Stimulated activated naive CD4-positive, alpha-beta T cell (primary cell): ENCODE data around the gene CELF6.
"Not testable (repeated sequence)": the region's sequence is repeated elsewhere in the genome, so short reads cannot be mapped to it uniquely, and the experiment has no call there.

Experiments
- DNase-seq, 6 experiments: peaks; one replicate each; lab custom pipeline; 2025; lab: John Stamatoyannopoulos, UW

Gene CELF6

DNA sequence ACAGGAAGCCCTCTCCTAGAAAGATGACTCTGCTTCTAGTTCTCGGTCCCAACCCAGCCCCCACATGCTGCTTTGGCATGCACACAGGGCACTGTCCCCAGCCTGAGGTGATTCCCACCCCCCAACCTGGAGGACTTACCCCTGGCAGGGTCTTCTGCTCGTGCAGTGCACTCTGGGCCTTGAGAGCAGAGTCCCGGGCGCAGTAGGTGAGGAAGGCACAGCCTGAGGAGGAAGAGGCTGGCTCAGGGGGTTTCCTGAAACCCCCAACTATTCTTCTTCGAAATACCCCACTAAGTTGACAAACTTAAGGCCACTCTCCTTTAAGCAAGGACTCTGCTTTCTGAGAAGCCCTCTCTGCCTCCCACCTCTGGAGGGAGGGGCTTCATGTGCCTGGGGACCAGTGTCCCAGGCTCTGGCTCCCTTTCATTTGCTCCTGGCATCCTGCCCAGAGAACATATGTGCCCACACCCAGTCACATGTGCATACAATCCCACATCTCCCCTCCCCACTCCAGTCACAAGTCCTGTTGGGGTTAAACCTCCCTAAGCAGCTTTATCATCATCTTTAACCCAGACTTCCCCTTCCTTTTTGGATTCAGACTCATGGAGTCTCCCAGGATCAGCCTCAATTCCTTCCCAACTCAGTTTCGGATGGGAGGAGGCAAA lies 4.1 kb downstream of the CELF6 start:
- DNase-seq, result no peak

DNA sequence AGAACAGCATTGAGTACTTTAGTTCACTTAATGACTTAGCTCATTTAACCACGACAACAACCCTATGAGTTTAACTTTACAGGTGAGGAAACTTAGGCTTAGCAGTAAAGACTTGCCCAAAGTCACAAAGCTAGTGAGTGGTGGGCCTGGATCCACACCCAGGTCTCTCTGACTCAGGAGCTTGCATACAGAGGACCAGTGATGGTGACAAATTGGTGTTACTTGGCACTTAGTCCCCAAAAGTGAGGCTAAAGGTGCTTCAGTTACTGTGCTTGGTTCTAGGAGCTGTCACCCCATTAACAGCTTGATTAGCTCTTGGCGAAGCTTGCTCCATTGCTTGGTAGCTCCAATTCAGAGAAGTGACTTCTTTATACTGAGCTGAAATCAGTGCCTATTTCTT lies 6.1 kb downstream of the CELF6 start:
- DNase-seq, result no peak

DNA sequence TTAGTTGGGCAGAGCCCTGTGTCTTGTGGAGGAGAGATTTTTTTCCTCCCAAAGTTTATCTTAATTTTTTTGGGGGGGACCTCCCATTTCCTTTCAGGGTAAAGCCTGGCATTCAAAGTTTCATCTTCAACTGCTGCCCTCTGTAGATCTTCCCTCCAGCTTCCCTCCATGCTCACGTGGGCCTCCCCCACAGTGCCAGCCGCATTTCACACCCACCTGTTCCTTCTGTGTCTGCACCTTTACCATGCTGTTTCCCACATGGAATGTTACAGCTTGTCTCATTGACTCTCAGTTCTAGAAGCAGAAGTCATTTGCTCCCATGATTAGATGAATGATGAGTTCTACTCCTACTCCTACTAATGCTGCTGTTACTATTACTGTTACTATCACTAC lies 6.5 kb downstream of the CELF6 start:
- DNase-seq, result no peak

DNA sequence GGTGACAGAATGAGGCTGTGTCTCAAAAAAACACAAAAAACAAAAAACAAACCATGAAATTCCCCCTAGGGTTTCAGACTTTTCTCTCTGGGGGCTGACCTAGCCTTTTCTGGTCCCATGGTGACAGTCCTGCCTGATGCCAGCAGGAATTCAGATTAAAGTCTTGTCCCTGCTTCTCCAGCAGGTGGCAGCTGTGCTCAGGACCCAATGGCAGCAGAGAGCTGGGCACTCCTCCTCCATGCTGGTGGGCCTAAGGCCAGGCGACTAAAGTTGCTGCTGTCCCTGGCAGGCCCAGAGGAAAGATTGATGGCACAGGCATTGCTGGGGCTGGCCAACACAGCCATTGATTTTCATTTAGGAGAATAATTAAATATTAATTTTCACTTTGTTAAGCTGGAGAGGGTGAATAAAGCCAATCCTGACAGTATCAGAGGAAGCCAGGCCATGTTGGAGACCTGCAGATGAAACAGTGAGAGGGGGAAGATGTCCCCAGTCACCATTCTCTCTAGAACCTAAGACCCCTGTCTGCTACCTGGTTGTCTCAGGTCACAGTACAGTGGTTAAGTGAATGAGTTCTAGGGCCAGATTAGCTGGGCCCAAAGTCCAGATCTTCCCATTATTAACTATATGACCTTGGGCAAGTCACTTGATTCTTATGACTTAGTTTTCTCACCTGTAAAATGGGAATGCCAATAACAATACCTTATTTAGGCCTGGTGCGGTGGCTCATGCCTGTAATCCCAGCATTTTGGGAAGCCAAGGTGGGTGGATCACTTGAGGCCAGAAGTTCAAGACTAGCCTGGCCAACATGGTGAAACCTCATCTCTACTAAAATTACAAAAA lies 7.1 kb downstream of the CELF6 start:
- peak; percentile 11 to 36 (median 22) for DNase-seq

DNA sequence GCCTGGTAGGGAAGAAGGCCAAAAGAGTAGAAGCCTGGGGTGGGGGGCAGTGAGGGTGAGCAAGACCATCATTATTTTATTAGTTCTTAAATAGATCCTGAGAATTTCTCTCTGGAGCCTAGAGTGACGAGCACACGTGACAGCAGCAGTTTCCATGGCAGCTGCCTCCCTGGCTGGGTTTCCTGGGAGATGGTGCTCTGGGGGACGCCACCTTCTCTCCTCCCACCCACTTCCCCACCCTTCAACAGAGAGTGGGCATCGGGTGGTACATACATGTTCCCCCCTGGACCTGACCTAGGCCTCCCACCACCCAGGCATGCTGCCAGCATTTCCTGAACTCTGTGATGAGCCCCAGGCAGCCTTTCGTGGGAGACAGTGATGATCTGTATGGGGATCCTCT lies 12.9 kb downstream of the CELF6 start:
- no peak for DNase-seq

DNA sequence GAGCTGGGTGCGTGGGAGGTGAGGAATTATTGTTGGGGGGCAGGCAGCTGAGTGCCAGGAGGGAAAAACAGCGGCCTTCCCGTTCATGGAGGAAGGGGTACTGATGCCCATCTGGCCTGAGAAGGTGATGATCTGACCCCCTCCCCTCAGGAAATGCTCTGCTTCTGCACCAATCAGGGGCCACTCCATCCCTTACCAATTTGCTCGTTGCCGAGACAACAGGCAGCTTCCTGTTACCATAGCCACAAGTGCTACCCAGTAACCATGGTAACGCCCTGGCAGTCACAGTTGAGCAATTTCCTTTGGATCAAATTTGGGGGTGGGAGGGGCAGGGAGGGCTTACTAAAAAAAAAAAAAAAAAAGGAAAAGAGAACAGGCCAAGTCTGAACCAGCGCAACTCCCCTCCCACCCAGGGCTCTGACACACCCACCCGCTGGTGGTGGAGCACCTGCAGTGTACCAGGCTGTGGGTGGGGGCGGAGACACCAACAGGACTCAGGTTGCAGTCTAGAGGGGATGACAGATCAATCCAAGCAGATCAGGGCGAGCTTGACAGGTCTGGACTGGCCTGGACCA lies 13.7 kb downstream of the CELF6 start:
- peak; percentile 6 to 64 (median 42) for DNase-seq

DNA sequence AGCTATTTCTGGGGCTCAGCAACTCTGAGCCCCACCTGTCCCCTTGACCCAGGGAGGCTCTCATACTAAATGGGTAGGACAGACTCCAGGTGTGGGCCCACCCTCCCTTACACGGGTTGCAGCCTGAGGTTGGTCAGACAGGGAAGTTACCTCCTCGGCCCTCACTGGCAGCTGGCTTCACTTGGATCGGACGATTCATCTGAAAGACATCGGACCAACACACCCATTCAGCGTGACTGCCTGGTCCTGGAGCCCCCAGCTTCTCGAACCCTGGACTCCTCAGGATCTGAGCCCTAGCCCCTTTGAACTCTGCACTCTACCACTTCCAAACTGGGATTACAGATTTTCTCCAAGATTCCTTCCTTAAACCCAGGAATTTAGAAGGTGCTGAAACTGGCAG lies 15.4 kb downstream of the CELF6 start:
- DNase-seq, result no peak

DNA sequence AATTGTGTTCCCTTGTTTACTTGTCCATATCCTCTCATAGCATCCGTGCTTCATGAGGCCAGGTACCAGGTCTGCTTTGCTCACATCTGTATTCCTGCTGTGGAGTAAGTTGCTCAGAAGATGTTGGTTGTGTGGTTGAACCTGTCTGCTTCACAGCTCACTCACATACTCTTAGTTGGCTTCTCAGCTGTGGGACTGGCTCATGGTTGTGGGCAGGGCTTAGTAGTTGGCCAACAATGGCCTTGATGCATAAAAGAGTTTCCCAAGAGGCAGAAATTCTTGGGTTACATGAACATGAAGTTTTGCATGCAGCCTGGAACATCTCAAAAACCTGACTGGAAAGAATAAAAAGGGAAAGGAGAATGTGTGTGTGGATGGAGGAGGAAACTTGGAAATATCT lies 17.0 kb downstream of the CELF6 start:
- no peak for DNase-seq

DNA sequence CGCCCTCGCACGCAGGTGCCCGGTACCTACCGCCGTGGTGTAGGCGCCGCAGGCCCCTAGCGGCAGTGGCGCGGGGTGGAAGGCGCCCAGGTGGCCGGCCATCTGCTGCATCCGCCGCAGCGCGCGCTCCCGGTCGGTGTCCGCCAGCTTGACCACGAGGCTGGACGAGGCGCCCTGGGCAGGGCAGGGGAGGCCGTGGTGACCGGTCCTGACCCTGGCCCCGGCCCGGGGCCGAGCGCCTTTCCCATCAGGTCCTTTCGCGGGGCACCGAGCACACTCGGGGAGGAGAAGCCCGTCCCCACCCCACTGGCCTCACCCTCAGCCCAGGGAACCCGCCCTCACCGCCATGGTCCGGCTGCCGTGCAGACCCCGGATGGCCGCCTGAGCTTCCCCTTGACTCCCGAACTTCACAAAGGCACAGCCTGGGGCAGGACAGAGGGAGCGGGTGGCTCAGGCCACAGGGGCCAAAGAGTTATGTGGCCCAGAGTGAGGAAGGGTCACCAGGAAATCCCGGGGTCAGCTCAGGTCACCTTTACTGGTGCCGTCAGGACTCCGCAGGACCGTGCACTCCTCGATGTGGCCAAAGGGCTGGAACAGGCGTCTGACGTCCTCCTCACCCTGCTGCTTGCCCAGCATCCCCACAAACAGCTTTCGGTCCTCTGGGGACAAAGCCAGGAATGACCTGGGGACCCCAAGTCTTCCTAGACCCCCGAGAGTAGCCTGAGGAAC lies 30.2 kb downstream of the CELF6 start:
- DNase-seq, result no peak

DNA sequence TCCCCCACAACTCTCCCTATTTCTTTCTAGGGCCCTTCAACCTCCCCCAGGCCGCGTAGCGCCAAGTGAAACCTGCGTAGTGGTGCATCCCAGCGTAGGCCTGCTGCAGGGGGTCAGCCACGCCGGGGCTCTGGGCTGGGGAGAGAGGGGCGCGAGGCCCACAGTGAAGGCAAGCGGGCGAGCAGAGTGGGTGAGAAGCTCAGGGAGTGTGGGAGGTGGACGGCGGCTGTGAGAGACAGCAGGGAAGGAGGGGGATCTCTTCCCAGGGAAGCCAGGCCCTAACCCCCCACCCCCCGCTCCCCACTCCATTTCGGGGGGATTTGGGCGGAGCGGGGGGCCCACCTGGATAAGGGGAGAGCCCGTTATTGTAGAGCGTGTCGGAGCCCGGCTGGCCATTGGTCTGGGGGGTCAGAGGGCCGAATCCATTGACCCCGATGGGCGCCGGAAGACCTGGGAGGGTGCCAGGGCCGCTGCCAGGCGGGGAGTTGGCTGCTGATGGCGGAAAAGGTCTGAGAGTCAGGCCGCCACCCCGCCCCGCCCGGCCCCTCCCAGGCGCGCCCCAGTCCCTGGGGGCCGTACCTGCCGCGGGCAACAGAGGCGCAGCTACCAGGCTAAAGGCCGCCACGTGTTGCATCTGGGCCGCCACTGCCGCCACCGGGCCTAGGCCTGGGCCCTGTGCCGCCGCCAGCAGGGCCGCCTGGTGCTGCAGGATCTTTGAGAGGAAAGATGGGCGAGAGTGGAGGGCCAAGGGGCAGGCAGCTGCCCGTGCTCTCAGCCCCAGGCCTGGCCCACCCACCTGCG lies 31.0 kb downstream of the CELF6 start:
- no peak for DNase-seq

DNA sequence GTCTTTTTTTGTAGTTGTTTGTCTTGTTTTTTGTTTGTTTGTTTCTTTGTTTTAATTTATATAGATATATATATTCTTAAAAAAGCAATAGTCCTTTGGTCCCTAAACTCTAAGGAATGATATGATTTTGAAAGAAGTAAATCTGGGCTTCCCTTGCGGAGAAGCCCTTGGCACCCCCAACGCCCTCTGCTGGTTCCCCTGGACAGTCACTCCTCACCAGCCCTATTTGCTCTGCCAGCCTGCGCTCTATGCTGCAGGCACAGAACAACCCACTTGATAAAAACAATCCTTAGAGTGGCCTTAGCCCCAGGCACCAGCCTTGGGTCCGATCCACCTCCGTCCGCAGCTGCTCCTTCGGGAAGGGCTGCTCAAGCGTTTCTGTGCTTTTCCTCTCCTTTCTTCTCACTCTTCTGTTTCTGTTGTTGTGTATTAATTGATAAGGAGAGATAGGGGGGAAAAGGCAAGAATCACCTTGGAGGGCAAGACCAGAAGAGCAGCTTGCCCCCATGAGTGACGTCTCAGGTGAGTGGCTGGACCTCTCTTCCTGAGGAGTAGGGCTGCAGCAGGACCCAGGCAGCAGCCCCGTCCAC lies 33.9 kb downstream of the CELF6 start:
- peak; percentile 22 to 59 (median 33) for DNase-seq

DNA sequence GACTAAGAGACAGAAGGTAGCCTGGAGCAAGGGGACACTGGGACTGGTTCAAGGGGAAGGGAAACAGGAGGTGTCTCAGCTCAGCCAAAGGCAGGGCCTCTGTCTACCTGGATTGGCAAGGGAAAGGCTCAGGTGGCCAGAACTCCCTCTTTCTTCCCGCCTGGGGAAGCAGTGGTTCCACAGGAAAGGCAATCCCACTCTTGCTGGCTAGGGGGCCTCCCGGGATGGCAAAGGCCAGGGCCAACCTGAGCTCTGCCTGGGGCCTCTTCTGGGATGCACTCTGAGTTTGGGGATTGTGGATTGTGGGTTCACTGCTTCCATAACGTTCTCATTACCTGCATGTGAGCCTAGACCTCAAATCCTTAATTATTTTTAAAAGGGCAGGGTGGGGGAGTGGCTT lies 34.6 kb downstream of the CELF6 start:
- no peak for DNase-seq

DNA sequence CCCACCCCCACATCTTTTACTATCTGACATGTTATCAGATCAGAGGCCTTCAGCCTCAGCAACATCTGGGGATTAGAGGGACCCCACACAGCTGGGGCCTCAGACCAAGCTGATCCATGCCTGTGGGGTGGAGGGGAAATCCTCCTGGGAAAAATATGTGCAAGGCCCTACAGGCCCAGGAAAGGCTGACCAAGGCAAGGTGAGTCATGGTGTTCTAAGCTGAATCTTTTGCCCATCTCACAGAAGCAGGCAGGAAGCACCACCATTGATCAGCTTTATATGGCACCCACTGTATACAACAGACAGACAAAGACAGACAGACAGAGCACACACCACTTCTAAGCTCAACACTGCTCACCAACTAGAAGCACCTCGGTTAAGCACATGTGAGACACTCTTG lies 35.2 kb downstream of the CELF6 start:
- DNase-seq, result no peak

DNA sequence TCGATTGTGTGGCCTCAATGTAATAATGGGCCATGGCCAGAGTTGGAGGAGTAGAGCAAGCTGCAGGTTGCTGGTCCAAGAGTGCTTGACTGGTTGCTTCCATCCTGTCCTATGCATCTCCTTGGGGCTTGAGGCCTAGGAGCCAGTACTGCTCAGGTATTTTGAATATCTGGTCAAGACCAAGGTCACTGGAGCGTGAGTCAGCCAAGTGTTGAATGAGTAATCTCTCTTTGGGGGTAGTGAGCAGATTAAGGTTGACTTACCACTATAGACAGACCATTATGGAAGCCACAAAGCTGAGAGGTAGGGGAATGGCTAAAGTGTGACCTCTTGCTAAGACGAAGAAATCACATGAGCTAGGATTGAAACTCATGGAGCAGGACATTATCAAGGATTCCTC lies 38.2 kb downstream of the CELF6 start:
- no peak for DNase-seq

DNA sequence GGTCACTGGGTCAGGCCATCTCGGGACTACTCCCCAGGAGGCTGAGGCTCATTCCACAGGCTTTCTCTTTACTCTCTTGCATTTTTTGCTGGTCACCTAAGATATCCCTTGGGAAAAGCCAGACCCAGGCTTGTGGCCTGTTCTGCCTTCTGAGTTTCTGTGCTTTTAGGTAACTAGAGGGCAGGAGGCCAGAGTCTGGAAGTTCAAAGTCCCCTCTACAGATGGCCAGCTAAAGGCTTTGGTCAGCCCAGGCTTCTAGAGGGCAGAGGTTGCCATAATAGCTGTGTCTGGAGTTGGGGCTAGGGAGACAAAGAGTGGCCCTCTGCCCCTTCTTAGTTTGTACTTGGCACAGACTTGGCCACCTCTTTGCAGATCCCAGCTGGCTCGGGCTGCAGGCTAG lies 39.2 kb downstream of the CELF6 start:
- no peak for DNase-seq

DNA sequence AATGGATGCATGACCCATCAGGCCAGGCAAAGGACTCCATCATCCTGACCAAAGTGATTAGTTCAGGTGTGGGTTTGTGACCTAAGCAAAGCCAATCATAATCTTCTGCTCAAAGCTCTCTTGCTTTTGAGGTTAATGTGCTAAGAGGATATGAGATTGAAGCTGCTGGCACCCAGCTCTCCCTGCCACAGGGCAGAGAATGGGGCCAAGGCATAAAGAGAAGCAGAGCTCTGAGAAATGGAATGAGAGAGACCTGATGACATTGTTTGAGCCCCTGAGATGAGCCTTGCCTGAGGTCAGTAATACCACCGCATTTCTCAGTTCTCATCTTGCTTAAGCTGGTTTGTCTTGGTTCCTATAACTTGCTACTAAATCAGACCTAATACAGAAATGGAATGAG lies 41.2 kb downstream of the CELF6 start:
- no peak for DNase-seq

DNA sequence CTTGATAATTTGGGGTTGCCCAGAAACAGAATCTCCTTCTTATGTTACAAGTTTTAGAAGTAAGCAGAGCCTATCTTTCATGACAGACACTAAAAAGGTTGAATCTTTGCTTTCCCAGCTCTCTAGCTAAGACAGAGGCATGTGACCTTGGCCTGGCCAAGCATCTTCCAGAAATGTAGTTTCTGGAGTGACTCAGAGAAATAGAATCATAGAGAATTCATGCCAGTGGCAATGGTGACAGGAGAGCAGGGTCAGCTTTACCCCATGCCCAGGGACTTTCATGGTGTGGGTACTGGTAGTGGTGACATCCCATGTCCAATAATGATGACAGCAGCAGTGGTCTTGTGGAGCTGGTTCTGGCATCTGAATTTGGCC lies 43.6 kb downstream of the CELF6 start:
- no peak for DNase-seq

DNA sequence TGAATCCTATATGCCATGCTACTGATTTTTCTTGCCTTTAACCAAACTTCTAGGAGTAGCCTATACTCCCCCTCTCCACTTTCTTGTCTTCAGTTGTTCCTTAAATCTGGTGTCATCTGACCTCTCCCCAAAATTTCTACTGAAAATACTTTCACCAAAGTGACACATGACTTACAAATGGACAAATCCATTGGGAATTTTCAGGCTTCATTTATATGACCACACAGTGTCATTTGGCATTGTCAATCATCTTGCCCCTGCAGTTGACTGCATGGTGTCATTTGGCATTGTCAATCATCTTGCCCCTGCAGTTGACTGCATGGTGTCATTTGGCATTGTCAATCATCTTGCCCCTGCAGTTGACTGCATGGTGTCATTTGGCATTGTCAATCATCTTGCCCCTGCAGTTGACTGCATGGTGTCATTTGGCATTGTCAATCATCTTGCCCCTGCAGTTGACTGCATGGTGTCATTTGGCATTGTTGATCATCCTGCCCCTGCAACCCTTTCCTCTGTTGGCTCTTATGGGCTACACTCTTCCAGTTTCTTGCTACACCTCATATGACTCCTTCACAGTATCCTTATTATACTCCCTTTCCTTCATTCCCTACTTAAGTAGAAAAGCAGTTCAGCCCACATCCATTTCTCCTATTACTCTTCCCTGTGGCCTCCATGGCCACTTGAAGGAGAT lies 44.2 kb downstream of the CELF6 start:
- DNase-seq, result not testable (repeated sequence)

DNA sequence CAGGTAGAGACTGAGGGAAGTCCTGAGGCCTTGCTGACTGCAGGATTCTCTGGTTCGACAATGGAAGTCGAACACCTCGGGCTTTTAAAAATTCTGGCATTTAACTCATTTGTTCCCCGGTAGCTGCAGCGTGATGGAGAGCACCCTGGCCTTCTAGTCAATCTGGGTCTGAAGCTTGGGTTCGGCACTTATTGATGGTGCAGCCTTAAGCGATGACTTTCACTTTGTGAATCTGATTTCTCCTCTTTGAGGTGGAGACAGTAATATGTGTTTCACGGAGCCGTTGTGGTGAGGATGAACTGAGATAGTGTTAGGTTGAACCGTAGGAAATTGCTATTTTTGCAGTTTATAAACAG lies 47.0 kb downstream of the CELF6 start:
- DNase-seq, result no peak

DNA sequence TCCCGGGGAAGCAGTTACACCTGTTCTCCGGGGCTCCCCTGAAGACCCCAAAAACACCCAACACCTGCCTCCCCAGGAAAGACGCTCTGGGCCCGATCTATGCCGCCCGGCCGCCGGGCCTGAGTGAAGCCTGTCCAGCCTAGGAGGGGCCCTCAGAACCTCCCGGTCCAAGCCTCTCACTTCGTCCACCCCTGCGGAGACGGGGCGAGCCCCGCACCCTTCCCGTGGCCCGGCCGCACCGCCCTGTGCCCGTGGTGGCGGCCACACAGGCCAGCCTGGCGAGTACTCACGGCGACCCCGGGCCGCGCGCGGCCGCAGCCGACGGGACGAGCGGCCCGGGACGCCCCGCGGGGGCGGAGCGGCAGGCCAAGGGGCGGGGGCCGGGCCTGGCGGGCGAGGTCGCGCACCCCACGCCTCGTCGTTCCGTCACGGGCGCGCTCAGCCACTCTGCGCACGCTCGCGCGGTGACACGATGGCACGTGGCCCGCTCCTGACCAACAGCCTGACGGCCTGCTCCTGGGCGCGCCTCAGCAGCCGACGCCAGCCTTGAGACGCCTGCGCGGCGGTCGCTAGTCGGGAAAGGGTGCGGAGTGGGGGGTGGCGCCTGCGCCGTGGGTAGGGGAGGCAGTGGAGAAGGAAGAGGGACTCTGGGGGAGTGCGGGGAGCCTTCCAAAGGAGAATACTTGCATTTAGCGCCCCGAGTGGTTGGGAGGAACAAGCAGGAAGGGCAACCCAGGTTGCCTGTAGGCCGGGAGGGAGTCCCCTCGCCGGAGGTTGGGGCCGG lies 47.6 kb downstream of the CELF6 start, which contains the start of gene PARP6:
Gene PARP6 (minus strand): TSS at position 342 of the 784 bp plus-strand sequence. CDS start 5,077 bp downstream, outside the sequence.
- DNase-seq, result peak; percentile 96 to 99 (median 98)
